Measurements from ENCODE around the gene RNF135. TPM values are rescaled to one million over a fixed set of nuclear protein-coding genes. Genes with fewer than 3 reads are reported as not detected.

RNF135 gene
- total RNA-seq, 1 experiment from 2014 or later: 11.2 TPM

- BruUV-seq (replicated peaks): no TSS peak
- no peak for ATAC-seq
- no peaks in the 10 kb centered on the region for H3K9me2 ChIP-seq (ENCODE audit: insufficient read depth)
- no peaks in the 10 kb centered on the region for H3K9me3 ChIP-seq (ENCODE audit: control insufficient read depth in 1 of 2, insufficient read depth in 1 of 2, low read depth in 1 of 2, low read length in 2 of 2)
- H3K36me3 ChIP-seq (ENCODE audit: control insufficient read depth in 1 of 2, insufficient read depth in 2 of 2, low read length in 2 of 2): peaks cover 5 to 6% of the 10 kb centered on the region in 2 experiments; a peak in 1 of 4 replicates
- no peak for DNase-seq (ENCODE audit: low read depth, low spot score)
- ChIA-PET POLR2A (no interaction called here), CTCF (no interaction called here), RAD21 (ENCODE audit: low non-redundant PET in 1 of 2, low total read pairs in 2 of 2, uncharacterized antibody in 2 of 2, unreplicated experiment in 2 of 2) (no interaction called here)
- H4K20me1 ChIP-seq (ENCODE audit: insufficient read depth): no peaks in the 10 kb centered on the region
- H3K9ac ChIP-seq (ENCODE audit: low read length): no peak overlapping the region
- H2AFZ ChIP-seq (ENCODE audit: low read depth, low read length, poor library complexity, severe bottlenecking): no peak overlapping the region
- TF ChIP-seq REST (IDR thresholded peaks at IDR 0.05; ENCODE audit: low read depth) (no peak), CTCF (IDR thresholded peaks at IDR 0.05 in 2 of 3, conservative IDR thresholded peaks at IDR 0.05 in 1 of 3; ENCODE audit: borderline replicate concordance in 1 of 3, insufficient read depth in 1 of 3, low read depth in 2 of 3, low read length in 2 of 3) (no peak), EZH2phosphoT487 (IDR thresholded peaks at IDR 0.05; ENCODE audit: borderline replicate concordance) (no peak), CEBPB (IDR thresholded peaks at IDR 0.05; ENCODE audit: low read depth) (no peak), ATF3 (IDR thresholded peaks at IDR 0.05) (no peak), EGR1 (IDR thresholded peaks at IDR 0.05; ENCODE audit: low read depth) (no peak), CBX3 (IDR thresholded peaks at IDR 0.05; ENCODE audit: low read depth) (no peak), RAD21 (IDR thresholded peaks at IDR 0.05; ENCODE audit: low read depth) (no peak), SP1 (IDR thresholded peaks at IDR 0.05; ENCODE audit: low read depth) (no peak), FOSL1 (IDR thresholded peaks at IDR 0.05; ENCODE audit: low read depth) (no peak), ZFX (IDR thresholded peaks at IDR 0.05) (no peak)
- H3K4me3 ChIP-seq (replicated peaks in 1 of 2; ENCODE audit: low read depth in 1 of 2, low read length in 2 of 2): no peak overlapping the region
- intact Hi-C loops (cut with micrococcal nuclease): no loop called here
- no peak overlapping the region for H3K4me2 ChIP-seq (ENCODE audit: low read length)
- no peak overlapping the region for H3K27ac ChIP-seq (ENCODE audit: low read depth, low read length)
- H3K79me2 ChIP-seq (ENCODE audit: insufficient read depth, low read length): no peaks in the 10 kb centered on the region
- H3K27me3 ChIP-seq (ENCODE audit: insufficient read depth, low read length): no peaks in the 10 kb centered on the region
- H3K4me1 ChIP-seq (ENCODE audit: control insufficient read depth in 1 of 2, insufficient read depth in 2 of 2, low read length in 2 of 2): no peaks in the 10 kb centered on the region; a peak in 1 of 4 replicates
Observed at GRCh38 chr17:30997842-30998241, 27.0 kb downstream of the RNF135 start.

Measured in HCT116 (cell line).